Measurements from ENCODE around the gene KSR2.

KSR2 gene

DNA sequence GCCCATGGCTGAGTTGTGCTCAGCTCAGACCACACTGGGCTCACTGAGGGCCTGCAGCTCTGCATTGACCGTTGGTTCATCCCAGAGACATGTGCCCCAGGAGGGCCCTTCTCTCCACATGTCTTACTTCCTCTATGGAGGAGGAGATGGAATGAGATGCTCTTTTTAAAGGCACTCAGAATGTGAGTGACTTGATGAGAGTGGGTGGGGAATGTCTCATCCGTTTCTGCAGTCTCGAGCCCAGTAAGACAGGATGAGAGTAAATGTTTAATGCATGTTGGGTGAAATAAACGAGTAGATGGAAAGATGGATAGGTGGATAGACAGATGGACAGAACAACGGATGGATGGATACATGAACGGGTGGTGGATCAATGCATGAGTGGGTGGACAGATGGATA is 538.5 kb downstream of the KSR2 start:
- no peak for DNase-seq

GRCh38 chr12:117427211-117427610 is 541.6 kb downstream of the KSR2 start:
- no peak for DNase-seq

GRCh38 chr12:117421987-117422386 is 546.8 kb downstream of the KSR2 start:
- DNase-seq, result no peak

DNA sequence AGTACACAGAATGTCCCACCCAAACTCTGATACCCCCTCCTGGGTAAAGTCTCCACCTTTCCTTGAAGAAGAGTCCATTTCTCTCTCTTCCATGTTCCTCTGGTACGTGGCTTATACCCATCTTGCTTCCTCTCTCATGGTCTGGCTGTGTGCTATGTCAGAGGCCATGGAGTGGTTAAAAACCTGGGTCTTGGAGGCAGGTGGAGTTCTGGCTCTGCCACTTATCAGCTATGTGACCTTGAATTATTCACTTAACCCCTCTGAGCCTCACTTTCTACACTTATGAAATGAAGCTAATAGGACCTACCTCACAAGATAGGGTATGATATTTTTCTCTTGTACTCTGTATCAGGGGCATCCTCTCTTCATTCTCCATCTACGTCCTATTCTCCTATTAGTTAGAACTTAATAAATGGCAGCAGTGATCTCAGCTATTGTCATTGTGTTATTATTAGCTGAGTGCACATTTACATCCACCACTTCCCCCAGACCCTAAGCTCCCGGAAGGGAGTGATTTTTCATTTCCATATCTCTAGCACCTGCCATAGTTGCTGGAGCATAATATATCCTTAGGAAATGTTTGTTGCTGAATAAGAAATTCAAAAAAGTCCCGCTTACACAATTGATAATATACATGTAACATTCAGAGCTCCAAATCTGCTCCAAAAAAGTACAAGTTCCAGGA is 547.6 kb downstream of the KSR2 start:
- DNase-seq, result no peak

GRCh38 chr12:117417004-117417403 is 551.8 kb downstream of the KSR2 start:
- DNase-seq, result no peak

DNA sequence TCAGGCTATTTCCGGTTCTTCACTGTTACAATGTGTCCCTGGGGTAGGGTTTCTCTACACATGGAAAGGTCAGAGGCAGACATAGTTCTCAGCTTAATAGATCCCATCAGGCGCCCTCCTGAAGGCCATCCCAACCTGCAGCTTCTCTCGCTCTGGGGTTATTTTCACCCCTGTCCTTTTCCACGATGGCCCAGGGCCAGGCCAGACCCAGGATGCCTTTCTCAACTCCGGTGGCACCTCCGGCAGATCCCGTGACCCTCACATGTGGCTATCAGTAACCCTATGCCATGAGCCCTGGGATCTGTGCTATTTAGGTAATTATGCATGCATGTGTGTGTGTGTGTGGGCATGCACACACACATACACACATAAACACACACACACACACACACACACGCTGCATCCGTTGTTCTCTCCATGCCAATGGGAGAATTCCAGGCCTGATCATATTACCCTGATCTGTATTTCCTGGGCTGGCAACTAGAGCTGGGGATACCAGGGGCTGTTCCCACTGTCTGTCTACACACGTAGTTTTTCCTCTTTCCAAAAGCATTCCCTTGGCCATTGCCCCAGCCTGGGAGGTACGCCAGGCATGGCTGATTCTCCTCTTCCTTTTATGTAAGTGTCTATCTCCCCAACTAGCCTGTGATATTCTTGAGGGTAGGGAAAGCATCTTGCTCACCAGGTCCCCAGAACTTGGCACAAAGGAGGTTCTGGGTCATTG is 556.2 kb downstream of the KSR2 start:
- no peak for DNase-seq

DNA sequence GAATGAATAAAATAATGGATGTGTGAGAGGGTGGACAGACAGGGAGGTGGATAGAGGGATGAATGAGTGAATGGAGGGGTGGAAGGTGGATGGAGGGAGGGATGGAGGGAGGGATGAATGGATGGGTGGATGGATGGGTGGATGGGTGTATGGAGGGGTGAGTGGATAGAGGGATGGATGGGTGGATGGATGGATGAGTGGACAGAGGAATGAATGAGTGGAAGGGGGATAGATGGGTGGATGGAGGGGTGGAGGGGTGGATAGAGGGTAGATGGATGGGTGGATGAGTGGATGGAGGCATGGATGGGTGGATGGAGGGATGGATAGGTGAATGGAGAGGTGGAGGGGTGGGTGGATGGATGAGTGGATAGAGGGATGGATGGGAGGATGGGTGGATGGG is 559.5 kb downstream of the KSR2 start:
- no peak for DNase-seq

DNA sequence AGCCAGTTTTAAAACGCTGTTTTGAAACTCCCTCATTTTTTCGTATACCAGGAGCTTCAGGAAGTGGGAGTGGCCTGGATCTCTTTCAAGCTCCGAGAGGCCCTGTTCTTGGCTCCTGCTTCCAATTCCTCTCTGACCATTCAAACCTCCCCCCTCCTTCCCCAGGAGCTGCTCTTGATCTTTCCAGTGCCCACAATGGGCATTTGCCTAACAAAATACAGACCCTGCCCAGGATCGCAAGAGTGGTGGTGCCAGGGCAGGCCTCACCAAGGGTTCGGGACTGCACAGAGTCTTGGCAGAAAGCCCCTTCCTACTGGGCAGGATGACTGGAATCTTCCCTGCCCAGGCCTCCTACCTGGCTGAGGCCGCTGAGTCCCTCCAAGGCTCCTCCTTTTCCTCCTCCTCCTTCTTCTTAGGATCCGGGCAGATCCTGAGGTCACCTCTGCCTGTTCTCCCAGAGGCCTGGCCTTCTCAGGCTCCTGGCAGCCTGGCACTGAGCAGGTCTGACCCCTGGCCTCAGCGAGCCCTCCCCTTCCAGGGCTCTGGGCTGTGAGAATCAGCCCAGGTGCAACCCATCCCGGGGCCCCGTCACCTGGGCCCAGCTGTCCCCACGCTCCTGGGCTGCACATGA is 560.5 kb downstream of the KSR2 start:
- no peak for DNase-seq

DNA sequence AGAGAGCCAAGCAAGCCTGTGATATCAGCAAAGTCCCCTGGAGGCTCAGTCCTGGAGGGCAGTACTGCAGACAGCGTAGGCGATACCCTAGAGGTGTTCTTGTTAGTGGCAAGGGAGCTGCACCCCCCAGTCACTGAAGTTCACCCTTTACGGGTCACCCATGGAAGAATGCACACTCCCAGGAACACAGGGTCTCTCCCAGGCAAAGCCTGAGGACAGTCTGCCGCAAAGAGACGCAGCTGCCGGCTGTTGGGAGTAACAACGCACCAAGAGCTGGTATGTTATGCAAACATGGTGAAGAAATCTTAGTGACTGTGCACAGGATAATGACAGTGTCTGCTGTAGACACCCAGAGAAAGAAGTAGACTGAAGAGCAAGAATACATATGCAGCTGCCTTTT is 563.9 kb downstream of the KSR2 start:
- no peak for DNase-seq

GRCh38 chr12:117404203-117404853 is 564.5 kb downstream of the KSR2 start:
- no peak for DNase-seq

DNA sequence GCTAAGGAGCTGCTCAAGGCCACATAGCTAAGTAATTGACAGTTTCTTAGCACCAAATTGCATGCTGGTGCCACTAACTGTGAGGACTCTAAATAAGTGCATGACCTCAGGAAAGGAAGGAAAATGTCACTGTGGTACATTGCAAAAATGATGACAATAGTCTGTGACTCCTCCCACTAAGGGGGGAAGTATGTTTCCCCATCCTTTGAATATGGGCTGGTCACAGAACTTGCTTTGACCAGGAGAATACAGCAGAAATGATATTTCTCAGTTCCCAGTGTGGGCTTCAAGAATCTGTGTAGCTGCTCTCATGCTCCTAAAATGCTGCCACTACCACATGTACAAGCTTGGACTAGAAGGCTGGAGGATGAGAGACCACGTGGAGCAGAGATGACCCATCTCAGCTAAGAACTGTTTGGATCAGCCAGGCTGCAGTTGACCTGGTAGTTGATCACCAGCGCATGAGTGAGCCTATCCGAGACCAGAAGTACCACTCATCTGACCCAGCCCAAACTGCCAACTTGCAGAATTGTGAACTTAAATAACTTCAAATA is 565.1 kb downstream of the KSR2 start:
- DNase-seq, result no peak

All from activated CD4-positive, alpha-beta T cell treated with anti-CD3 and anti-CD28 coated beads, Interleukin-2, amount 50 U/mL, for 16 hours (primary cell).